ENCODE data around the gene SENP5.

The SENP5 gene

GRCh38 chr3:196968233-196969133 lies 100.8 kb downstream of the SENP5 start, which contains the start of gene PIGZ:
TSS of gene PIGZ (minus strand) at chr3:196968833. CDS start at chr3:196952031, 16,802 bp downstream.
- peak; percentile 58 for DNase-seq (ENCODE audit: low spot score)

GRCh38 chr3:196969134-196969659 lies 101.5 kb downstream of the SENP5 start:
- peak; percentile 55 for DNase-seq (ENCODE audit: low spot score)

GRCh38 chr3:196969660-196970546 lies 102.2 kb downstream of the SENP5 start:
- DNase-seq (ENCODE audit: low spot score), result peak; percentile 72

GRCh38 chr3:196970547-196971093 lies 102.9 kb downstream of the SENP5 start:
- no peak for DNase-seq (ENCODE audit: low spot score)

GRCh38 chr3:196971094-196971698 lies 103.5 kb downstream of the SENP5 start:
- DNase-seq (ENCODE audit: low spot score), result no peak

GRCh38 chr3:196974661-196975060 lies 106.9 kb downstream of the SENP5 start:
- no peak for DNase-seq (ENCODE audit: low spot score)

- DNase-seq (ENCODE audit: low spot score), result no peak
These were observed 107.6 kb downstream of the SENP5 start for GRCh38 chr3:196975349-196975748.

- no peak for DNase-seq (ENCODE audit: low spot score)
These were observed 109.2 kb downstream of the SENP5 start for GRCh38 chr3:196976941-196977340.

GRCh38 chr3:196979545-196979944 lies 111.8 kb downstream of the SENP5 start:
- DNase-seq (ENCODE audit: low spot score), result no peak

GRCh38 chr3:196981657-196982056 lies 113.9 kb downstream of the SENP5 start:
- DNase-seq (ENCODE audit: low spot score), result no peak

- DNase-seq (ENCODE audit: low spot score), result no peak
These were observed 115.5 kb downstream of the SENP5 start for GRCh38 chr3:196983186-196983585.
